Measurements from ENCODE around the gene CCR5. TPM values are rescaled to one million over a fixed set of nuclear protein-coding genes. Genes with fewer than 3 reads are reported as not detected.
A peak's percentile ranks its signal among the peaks of the same experiment; 100 is the strongest.

CCR5 gene
- total RNA-seq, 4 donors from 2014 or later = 0.23 to 1.8 (median 0.44) TPM

- no peaks in the 10 kb centered on the region for H3K36me3 ChIP-seq
- ATAC-seq = no peak
- no peak overlapping the region for H3K27ac ChIP-seq
- H3K9me3 ChIP-seq = no peaks in the 10 kb centered on the region
- TF ChIP-seq EP300 (IDR thresholded peaks at IDR 0.05) (no peak), CTCF (IDR thresholded peaks at IDR 0.05) (no peak), POLR2A (IDR thresholded peaks at IDR 0.05) (no peak), POLR2AphosphoS5 (IDR thresholded peaks at IDR 0.05) (no peak)
- no peak overlapping the region for H3K4me3 ChIP-seq
- H3K27me3 ChIP-seq = peaks cover 32% of the 10 kb centered on the region
- 9 to 35% methylated on average over 2 of the region's 2 CpGs for WGBS, 2 donors (ENCODE audit: low coverage in 1 of 2)
- peaks cover 0 to 5% (median 0%) of the 10 kb centered on the region in 3 donors for H3K4me1 ChIP-seq
Observed at GRCh38 chr3:46375814-46376213, 5.1 kb downstream of the CCR5 start.

- Histone ChIP-seq H3K27me3 (peaks cover 14% of the 10 kb centered on the region), H3K36me3 (no peaks in the 10 kb centered on the region), H3K27ac (no peak overlapping the region), H3K9me3 (no peaks in the 10 kb centered on the region), H3K4me1 (peaks cover 0 to 10% (median 0%) of the 10 kb centered on the region in 3 donors), H3K4me3 (no peak overlapping the region)
- 53% methylated on average over 6 of the region's 8 CpGs; no CpG with 5 or more reads in 1 of the 2 donors for WGBS, 2 donors (ENCODE audit: low coverage in 1 of 2)
- ATAC-seq = no peak
- no peak for TF ChIP-seq POLR2A (IDR thresholded peaks at IDR 0.05)
- TF ChIP-seq POLR2AphosphoS5 (IDR thresholded peaks at IDR 0.05) = no peak
- TF ChIP-seq CTCF (IDR thresholded peaks at IDR 0.05) = peak in 3 of 4 experiments; percentile 23 to 52 (median 38)
Observed at GRCh38 chr3:46378426-46378942, 7.7 kb downstream of the CCR5 start.

- TF ChIP-seq POLR2A (IDR thresholded peaks at IDR 0.05) (no peak), CTCF (IDR thresholded peaks at IDR 0.05) (no peak), EP300 (IDR thresholded peaks at IDR 0.05) (no peak)
- no peak for ATAC-seq
- Histone ChIP-seq H3K27ac (no peak overlapping the region), H3K9me3 (no peaks in the 10 kb centered on the region), H3K27me3 (no peaks in the 10 kb centered on the region), H3K4me1 (peaks cover 0 to 10% (median 0%) of the 10 kb centered on the region in 3 donors), H3K36me3 (no peaks in the 10 kb centered on the region), H3K4me3 (no peak overlapping the region)
- WGBS, 2 donors (ENCODE audit: low coverage in 1 of 2) = 33 to 66% methylated on average over 2 to 7 of the region's 8 CpGs
Observed at GRCh38 chr3:46380471-46381221, 9.9 kb downstream of the CCR5 start.

GRCh38 chr3:46381625-46382024 lies 10.9 kb downstream of the CCR5 start:
- peaks cover 0 to 10% (median 0%) of the 10 kb centered on the region in 3 donors for H3K4me1 ChIP-seq
- H3K4me3 ChIP-seq = no peak overlapping the region
- no peaks in the 10 kb centered on the region for H3K36me3 ChIP-seq
- WGBS, 2 donors (ENCODE audit: low coverage in 1 of 2) = 37 to 80% methylated on average over 3 of the region's 3 CpGs
- no peaks in the 10 kb centered on the region for H3K9me3 ChIP-seq
- TF ChIP-seq POLR2A (IDR thresholded peaks at IDR 0.05) (no peak), POLR2AphosphoS5 (IDR thresholded peaks at IDR 0.05) (no peak), CTCF (IDR thresholded peaks at IDR 0.05) (no peak), EP300 (IDR thresholded peaks at IDR 0.05) (no peak)
- H3K27me3 ChIP-seq = peaks cover 8% of the 10 kb centered on the region
- H3K27ac ChIP-seq = no peak overlapping the region
- no peak for ATAC-seq
